Measurements from ENCODE around the gene B3GNT7.

GRCh38 chr2:231421051-231421580 lies 25.6 kb downstream of the B3GNT7 start:
- TF ChIP-seq, protein P1, sequence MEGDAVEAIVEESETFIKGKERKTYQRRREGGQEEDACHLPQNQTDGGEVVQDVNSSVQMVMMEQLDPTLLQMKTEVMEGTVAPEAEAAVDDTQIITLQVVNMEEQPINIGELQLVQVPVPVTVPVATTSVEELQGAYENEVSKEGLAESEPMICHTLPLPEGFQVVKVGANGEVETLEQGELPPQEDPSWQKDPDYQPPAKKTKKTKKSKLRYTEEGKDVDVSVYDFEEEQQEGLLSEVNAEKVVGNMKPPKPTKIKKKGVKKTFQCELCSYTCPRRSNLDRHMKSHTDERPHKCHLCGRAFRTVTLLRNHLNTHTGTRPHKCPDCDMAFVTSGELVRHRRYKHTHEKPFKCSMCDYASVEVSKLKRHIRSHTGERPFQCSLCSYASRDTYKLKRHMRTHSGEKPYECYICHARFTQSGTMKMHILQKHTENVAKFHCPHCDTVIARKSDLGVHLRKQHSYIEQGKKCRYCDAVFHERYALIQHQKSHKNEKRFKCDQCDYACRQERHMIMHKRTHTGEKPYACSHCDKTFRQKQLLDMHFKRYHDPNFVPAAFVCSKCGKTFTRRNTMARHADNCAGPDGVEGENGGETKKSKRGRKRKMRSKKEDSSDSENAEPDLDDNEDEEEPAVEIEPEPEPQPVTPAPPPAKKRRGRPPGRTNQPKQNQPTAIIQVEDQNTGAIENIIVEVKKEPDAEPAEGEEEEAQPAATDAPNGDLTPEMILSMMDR (IDR thresholded peaks at IDR 0.05) = no peak
- TF ChIP-seq ZFX (IDR thresholded peaks at IDR 0.05; ENCODE audit: borderline replicate concordance) = no peak

Measured in 22Rv1 (cell line).